ENCODE results near the gene NMUR1. TPM values are rescaled to one million over a fixed set of nuclear protein-coding genes. Genes with fewer than 3 reads are reported as not detected.

Gene NMUR1
- total and polyA plus RNA-seq, 9 donors = 0.10 to 0.56 (median 0.31) TPM; not detected in 4

DNA sequence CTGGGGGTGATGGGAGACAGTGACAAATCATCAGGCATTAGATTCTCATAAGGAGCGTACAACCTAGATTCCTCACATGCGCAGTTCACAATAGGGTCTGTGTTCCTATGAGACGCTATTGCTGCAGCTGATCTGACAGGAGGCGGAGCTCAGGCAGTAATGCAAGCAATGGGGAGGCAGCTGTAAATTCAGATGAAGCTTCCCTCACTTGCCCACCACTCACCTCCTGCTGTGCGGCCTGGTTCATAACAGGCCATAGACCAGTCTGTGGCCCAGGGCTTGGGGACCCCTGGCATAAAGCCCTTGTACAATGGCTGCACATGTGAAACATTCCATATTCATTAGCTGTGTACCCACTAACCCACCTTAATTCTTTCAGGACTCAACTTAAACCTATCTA, 18.0 kb downstream of the NMUR1 start:
- Histone ChIP-seq H3K4me3 (no peak overlapping the region), H3K36me3 (no peaks in the 10 kb centered on the region), H3K27ac (no peak overlapping the region), H3K27me3 (no peaks in the 10 kb centered on the region), H3K9me3 (no peaks in the 10 kb centered on the region), H3K4me1 (ENCODE audit: insufficient read depth) (peaks cover 2% of the 10 kb centered on the region)
- no peak for DNase-seq
- WGBS, 3 donors = 69 to 73% (median 73%) methylated on average over 5 of the region's 5 CpGs
- intact Hi-C loops (cut with DNase I) = loop anchor here in 1 of 4 donors (10.0 kb wide), 1 partner anchor 93 kb away; no protein-coding TSS in a partner anchor
- TF ChIP-seq, protein P1, sequence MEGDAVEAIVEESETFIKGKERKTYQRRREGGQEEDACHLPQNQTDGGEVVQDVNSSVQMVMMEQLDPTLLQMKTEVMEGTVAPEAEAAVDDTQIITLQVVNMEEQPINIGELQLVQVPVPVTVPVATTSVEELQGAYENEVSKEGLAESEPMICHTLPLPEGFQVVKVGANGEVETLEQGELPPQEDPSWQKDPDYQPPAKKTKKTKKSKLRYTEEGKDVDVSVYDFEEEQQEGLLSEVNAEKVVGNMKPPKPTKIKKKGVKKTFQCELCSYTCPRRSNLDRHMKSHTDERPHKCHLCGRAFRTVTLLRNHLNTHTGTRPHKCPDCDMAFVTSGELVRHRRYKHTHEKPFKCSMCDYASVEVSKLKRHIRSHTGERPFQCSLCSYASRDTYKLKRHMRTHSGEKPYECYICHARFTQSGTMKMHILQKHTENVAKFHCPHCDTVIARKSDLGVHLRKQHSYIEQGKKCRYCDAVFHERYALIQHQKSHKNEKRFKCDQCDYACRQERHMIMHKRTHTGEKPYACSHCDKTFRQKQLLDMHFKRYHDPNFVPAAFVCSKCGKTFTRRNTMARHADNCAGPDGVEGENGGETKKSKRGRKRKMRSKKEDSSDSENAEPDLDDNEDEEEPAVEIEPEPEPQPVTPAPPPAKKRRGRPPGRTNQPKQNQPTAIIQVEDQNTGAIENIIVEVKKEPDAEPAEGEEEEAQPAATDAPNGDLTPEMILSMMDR (IDR thresholded peaks at IDR 0.05) = no peak
- TF ChIP-seq POLR2A (IDR thresholded peaks at IDR 0.05) (no peak), EP300 (IDR thresholded peaks at IDR 0.05) (no peak)

DNA sequence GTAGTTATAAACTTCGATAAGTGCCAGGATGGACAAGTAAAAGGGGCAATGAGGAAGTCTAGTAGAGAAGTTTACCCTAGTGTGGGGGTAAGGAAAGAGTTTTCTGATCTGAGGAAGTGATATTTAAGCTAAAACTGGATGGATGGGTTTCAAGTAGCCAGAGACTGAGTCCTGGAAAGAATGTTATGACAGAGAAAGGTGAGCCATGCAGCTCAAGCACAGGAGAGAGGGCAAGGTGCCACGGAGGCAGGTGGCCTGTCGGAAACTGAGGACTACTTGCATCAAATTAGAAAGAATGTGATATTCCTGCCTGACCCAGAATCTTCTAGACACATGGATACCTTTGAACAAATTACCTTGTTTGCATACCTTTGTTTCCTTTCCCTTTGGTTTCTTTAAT, 26.5 kb downstream of the NMUR1 start:
- Histone ChIP-seq H3K4me1 (ENCODE audit: insufficient read depth) (no peaks in the 10 kb centered on the region), H3K4me3 (no peak overlapping the region), H3K9me3 (no peaks in the 10 kb centered on the region), H3K36me3 (no peaks in the 10 kb centered on the region), H3K27me3 (no peaks in the 10 kb centered on the region), H3K27ac (no peak overlapping the region)
- no peak for DNase-seq
- TF ChIP-seq, protein P1 (IDR thresholded peaks at IDR 0.05) = no peak
- TF ChIP-seq POLR2A (IDR thresholded peaks at IDR 0.05) = no peak
- TF ChIP-seq EP300 (IDR thresholded peaks at IDR 0.05) = no peak
- intact Hi-C loops (cut with DNase I) = no loop called here
- 91 to 96% (median 95%) methylated on average over 3 of the region's 3 CpGs for WGBS, 3 donors

DNA sequence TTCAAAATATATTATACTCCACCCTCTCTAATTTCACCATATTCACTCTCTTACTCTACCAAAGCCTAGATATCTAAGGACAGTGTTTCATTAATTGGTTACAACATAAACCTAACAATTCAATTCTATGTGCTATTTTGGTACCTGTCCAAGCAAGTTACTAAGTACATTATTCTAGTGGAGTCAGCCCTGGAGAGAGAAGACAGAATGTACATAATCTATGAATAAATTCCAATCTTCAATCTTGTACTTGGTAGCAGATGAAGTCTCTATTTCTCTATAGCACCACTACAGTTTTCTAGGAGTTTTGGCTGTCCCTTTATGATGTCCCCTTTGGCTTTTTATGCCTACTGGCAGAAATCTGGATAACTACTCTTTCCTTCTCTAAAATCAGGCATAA, 27.6 kb downstream of the NMUR1 start:
- intact Hi-C loops (cut with DNase I) = no loop called here
- H3K4me3 ChIP-seq = no peak overlapping the region
- TF ChIP-seq POLR2A (IDR thresholded peaks at IDR 0.05) (no peak), EP300 (IDR thresholded peaks at IDR 0.05) (no peak)
- TF ChIP-seq, protein P1 (IDR thresholded peaks at IDR 0.05) = no peak
- DNase-seq = no peak
- no peaks in the 10 kb centered on the region for H3K4me1 ChIP-seq (ENCODE audit: insufficient read depth)
- no peak overlapping the region for H3K27ac ChIP-seq
- no peaks in the 10 kb centered on the region for H3K9me3 ChIP-seq
- H3K27me3 ChIP-seq = no peaks in the 10 kb centered on the region
- H3K36me3 ChIP-seq = no peaks in the 10 kb centered on the region

DNA sequence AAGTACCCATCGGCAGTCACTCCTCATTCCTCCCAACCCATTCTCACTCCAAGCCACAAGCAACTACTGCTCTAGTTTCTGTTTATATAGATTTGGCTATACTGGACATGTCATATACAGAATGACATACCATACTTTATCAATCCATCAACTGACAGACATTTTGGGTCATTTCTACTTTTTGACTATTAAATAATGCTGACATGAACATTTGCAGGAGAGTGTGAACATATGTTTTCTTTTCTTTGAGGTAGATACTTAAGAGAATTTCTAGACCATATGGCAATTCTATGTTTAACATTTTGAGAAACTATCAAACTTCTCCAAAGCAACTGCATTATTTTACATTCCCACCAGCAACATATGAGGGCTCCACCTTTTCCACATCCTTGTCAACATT, 32.6 kb downstream of the NMUR1 start:
- intact Hi-C loops (cut with DNase I) = no loop called here
- 90 to 92% (median 91%) methylated on average over 1 of the region's 1 CpG for WGBS, 3 donors

More for the DNA sequence above, 32.6 kb downstream of the NMUR1 start:
- Histone ChIP-seq H3K9me3 (no peaks in the 10 kb centered on the region), H3K27me3 (no peaks in the 10 kb centered on the region), H3K27ac (no peak overlapping the region), H3K4me1 (ENCODE audit: insufficient read depth) (no peaks in the 10 kb centered on the region), H3K36me3 (no peaks in the 10 kb centered on the region), H3K4me3 (no peak overlapping the region)
- no peak for TF ChIP-seq EP300 (IDR thresholded peaks at IDR 0.05)
- TF ChIP-seq POLR2A (IDR thresholded peaks at IDR 0.05) = no peak
- TF ChIP-seq, protein P1 (IDR thresholded peaks at IDR 0.05) = no peak
- DNase-seq = no peak
